ENCODE results near the gene VPS41.

VPS41 gene

GRCh38 chr7:38920731-38921130 lies 11.7 kb upstream of the VPS41 start:
- H3K9ac ChIP-seq (ENCODE audit: low read length), result no peak overlapping the region
- no peak overlapping the region for H3K18ac ChIP-seq (ENCODE audit: low read length)
- no peak overlapping the region for H3K56ac ChIP-seq (ENCODE audit: low read length)
- no peak overlapping the region for H2BK120ac ChIP-seq (ENCODE audit: low read depth, low read length)
- no peaks in the 10 kb centered on the region for H3K4me1 ChIP-seq (ENCODE audit: control insufficient read depth, low read depth, low read length)
- H3K4me3 ChIP-seq (ENCODE audit: low read length), result no peak overlapping the region
- H3K4me2 ChIP-seq (ENCODE audit: low read length), result no peak overlapping the region
- H3K23ac ChIP-seq (ENCODE audit: low read length), result no peak overlapping the region
- H4K8ac ChIP-seq (ENCODE audit: low read depth, low read length), result no peak overlapping the region
- H2BK5ac ChIP-seq (ENCODE audit: low read length), result no peak overlapping the region
- H3K27ac ChIP-seq (ENCODE audit: low read depth, low read length), result no peak overlapping the region
- no peaks in the 10 kb centered on the region for H3K27me3 ChIP-seq (ENCODE audit: insufficient read depth, low read length, poor library complexity)
- no peak overlapping the region for H4K5ac ChIP-seq (ENCODE audit: low read length)
- no peaks in the 10 kb centered on the region for H3K36me3 ChIP-seq (ENCODE audit: control insufficient read depth, insufficient read depth, low read length)
- no peaks in the 10 kb centered on the region for H3K79me2 ChIP-seq (ENCODE audit: control insufficient read depth, insufficient read depth, low read length)
- no peak overlapping the region for H2BK15ac ChIP-seq (replicated peaks; ENCODE audit: low read depth)
- no peak overlapping the region for H2AK5ac ChIP-seq (ENCODE audit: low read length)
- no peaks in the 10 kb centered on the region for H3K79me1 ChIP-seq (ENCODE audit: low read length)
- DNase-seq, result no peak
- no peak overlapping the region for H3K4ac ChIP-seq (ENCODE audit: low read depth, low read length)
- no CpG with 5 or more reads among the region's 3 CpGs for WGBS (ENCODE audit: extremely low coverage, insufficient coverage, low lambda C conversion rate)

DNA sequence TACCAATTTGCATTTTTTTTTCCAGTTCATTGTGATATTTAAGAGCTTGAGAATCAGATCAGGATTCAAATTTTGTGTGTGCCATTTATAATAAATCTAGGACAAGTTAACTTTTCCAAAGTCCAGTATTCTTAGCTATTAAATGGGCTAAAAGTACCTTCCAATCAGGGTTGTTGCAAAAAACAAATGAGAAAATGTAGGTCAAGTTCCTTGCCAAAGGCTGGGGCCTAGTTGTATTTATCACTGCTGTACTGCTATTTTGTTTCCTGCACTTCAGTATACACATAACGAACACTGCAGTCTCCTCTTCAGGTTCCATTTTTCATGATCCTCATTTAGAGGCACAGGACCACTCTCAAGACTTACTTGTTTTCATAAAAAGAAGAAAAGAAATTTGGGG lies 7.4 kb upstream of the VPS41 start:
- H4K8ac ChIP-seq (ENCODE audit: low read depth, low read length), result no peak overlapping the region
- WGBS (ENCODE audit: extremely low coverage, insufficient coverage, low lambda C conversion rate), result no CpG with 5 or more reads among the region's 1 CpG
- H3K4me2 ChIP-seq (ENCODE audit: low read length), result no peak overlapping the region
- no peak overlapping the region for H3K18ac ChIP-seq (ENCODE audit: low read length)
- no peak overlapping the region for H3K23ac ChIP-seq (ENCODE audit: low read length)
- no peak overlapping the region for H3K4ac ChIP-seq (ENCODE audit: low read depth, low read length)
- no peak overlapping the region for H4K5ac ChIP-seq (ENCODE audit: low read length)
- H3K56ac ChIP-seq (ENCODE audit: low read length), result no peak overlapping the region
- H3K79me2 ChIP-seq (ENCODE audit: control insufficient read depth, insufficient read depth, low read length), result no peaks in the 10 kb centered on the region
- H2BK15ac ChIP-seq (replicated peaks; ENCODE audit: low read depth), result no peak overlapping the region
- no peaks in the 10 kb centered on the region for H3K27me3 ChIP-seq (ENCODE audit: insufficient read depth, low read length, poor library complexity)
- H3K27ac ChIP-seq (ENCODE audit: low read depth, low read length), result no peak overlapping the region
- no peak overlapping the region for H3K9ac ChIP-seq (ENCODE audit: low read length)
- no peak overlapping the region for H2BK5ac ChIP-seq (ENCODE audit: low read length)
- H3K4me1 ChIP-seq (ENCODE audit: control insufficient read depth, low read depth, low read length), result no peaks in the 10 kb centered on the region
- no peak overlapping the region for H2AK5ac ChIP-seq (ENCODE audit: low read length)
- no peaks in the 10 kb centered on the region for H3K79me1 ChIP-seq (ENCODE audit: low read length)
- no peak for DNase-seq
- H2BK120ac ChIP-seq (ENCODE audit: low read depth, low read length), result no peak overlapping the region
- no peaks in the 10 kb centered on the region for H3K36me3 ChIP-seq (ENCODE audit: control insufficient read depth, insufficient read depth, low read length)
- no peak overlapping the region for H3K4me3 ChIP-seq (ENCODE audit: low read length)

DNA sequence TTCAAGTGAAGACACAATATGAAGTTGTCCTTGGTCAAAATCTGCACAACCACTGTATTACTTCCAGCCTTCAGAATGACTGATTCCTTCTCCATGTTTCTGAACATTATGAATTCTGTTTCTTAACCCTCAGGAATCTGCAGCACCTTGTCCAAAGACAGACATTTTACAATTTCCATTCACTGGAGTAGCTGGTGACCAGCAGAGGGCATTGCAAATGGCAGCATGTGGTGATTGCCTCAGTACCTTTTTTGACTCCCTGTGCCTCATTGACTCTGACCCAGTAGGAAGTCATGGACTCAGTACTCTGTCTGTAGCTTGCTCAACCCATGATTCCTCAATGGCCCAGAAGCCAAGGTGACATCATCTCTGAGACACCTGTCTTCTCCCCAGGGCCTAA lies 879 bp upstream of the VPS41 start:
- H3K56ac ChIP-seq (ENCODE audit: low read length), result no peak overlapping the region
- H3K4me2 ChIP-seq (ENCODE audit: low read length), result no peak overlapping the region
- no peak for DNase-seq

GRCh38 chr7:38907766-38908165 lies 1.2 kb downstream of the VPS41 start:
- H3K56ac ChIP-seq (ENCODE audit: low read length), result no peak overlapping the region
- H3K23ac ChIP-seq (ENCODE audit: low read length), result no peak overlapping the region
- no peak overlapping the region for H3K9ac ChIP-seq (ENCODE audit: low read length)
- no peaks in the 10 kb centered on the region for H3K36me3 ChIP-seq (ENCODE audit: control insufficient read depth, insufficient read depth, low read length)
- peaks cover 4% of the 10 kb centered on the region for H3K79me2 ChIP-seq (ENCODE audit: control insufficient read depth, insufficient read depth, low read length)
- no peaks in the 10 kb centered on the region for H3K27me3 ChIP-seq (ENCODE audit: insufficient read depth, low read length, poor library complexity)
- no peak overlapping the region for H2BK5ac ChIP-seq (ENCODE audit: low read length)
- no CpG with 5 or more reads among the region's 1 CpG for WGBS (ENCODE audit: extremely low coverage, insufficient coverage, low lambda C conversion rate)
- H4K8ac ChIP-seq (ENCODE audit: low read depth, low read length), result no peak overlapping the region
- no peak overlapping the region for H2AK5ac ChIP-seq (ENCODE audit: low read length)
- peaks cover 8% of the 10 kb centered on the region for H3K79me1 ChIP-seq (ENCODE audit: low read length)
- no peak overlapping the region for H2BK15ac ChIP-seq (replicated peaks; ENCODE audit: low read depth)
- H3K4ac ChIP-seq (ENCODE audit: low read depth, low read length), result no peak overlapping the region
- H3K27ac ChIP-seq (ENCODE audit: low read depth, low read length), result no peak overlapping the region
- DNase-seq, result no peak
- H3K18ac ChIP-seq (ENCODE audit: low read length), result no peak overlapping the region
- H3K4me2 ChIP-seq (ENCODE audit: low read length), result no peak overlapping the region
- H4K5ac ChIP-seq (ENCODE audit: low read length), result no peak overlapping the region
- H3K4me3 ChIP-seq (ENCODE audit: low read length), result no peak overlapping the region
- no peaks in the 10 kb centered on the region for H3K4me1 ChIP-seq (ENCODE audit: control insufficient read depth, low read depth, low read length)
- no peak overlapping the region for H2BK120ac ChIP-seq (ENCODE audit: low read depth, low read length)

More for the DNA sequence above, 879 bp upstream of the VPS41 start:
- Histone ChIP-seq H3K9ac (ENCODE audit: low read length) (no peak overlapping the region), H2BK5ac (ENCODE audit: low read length) (no peak overlapping the region), H4K8ac (ENCODE audit: low read depth, low read length) (no peak overlapping the region), H3K4me1 (ENCODE audit: control insufficient read depth, low read depth, low read length) (no peaks in the 10 kb centered on the region), H3K4ac (ENCODE audit: low read depth, low read length) (no peak overlapping the region), H2AK5ac (ENCODE audit: low read length) (no peak overlapping the region), H3K36me3 (ENCODE audit: control insufficient read depth, insufficient read depth, low read length) (no peaks in the 10 kb centered on the region), H3K23ac (ENCODE audit: low read length) (no peak overlapping the region), H4K5ac (ENCODE audit: low read length) (no peak overlapping the region), H3K79me2 (ENCODE audit: control insufficient read depth, insufficient read depth, low read length) (peaks cover 4% of the 10 kb centered on the region), H3K27me3 (ENCODE audit: insufficient read depth, low read length, poor library complexity) (no peaks in the 10 kb centered on the region), H2BK15ac (replicated peaks; ENCODE audit: low read depth) (no peak overlapping the region), H3K4me3 (ENCODE audit: low read length) (no peak overlapping the region), H3K27ac (ENCODE audit: low read depth, low read length) (no peak overlapping the region), H3K79me1 (ENCODE audit: low read length) (peaks cover 6% of the 10 kb centered on the region), H2BK120ac (ENCODE audit: low read depth, low read length) (no peak overlapping the region), H3K18ac (ENCODE audit: low read length) (no peak overlapping the region)

DNA sequence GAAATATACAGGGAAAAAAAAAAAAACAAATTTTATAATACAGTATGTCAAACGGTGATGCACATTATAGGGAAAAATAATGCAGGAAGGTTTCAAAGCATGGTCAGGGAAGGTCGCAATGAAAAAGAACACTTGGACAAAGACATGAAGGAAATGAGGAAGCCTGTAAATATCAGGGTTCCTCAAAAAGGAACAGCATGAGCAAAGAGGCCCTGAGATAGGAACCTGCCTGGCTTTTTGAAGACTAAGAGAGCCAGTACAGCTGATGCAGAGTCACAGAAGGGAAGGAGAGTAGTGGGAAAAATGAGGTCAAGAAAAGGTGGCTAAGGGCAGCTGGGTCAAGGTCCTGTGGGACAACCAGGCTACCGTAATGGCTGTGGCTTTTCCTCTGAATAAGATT lies 1.9 kb downstream of the VPS41 start:
- WGBS (ENCODE audit: extremely low coverage, insufficient coverage, low lambda C conversion rate), result no CpG with 5 or more reads among the region's 3 CpGs
- peaks cover 4% of the 10 kb centered on the region for H3K79me2 ChIP-seq (ENCODE audit: control insufficient read depth, insufficient read depth, low read length)
- peaks cover 8% of the 10 kb centered on the region for H3K79me1 ChIP-seq (ENCODE audit: low read length)
- no peak for DNase-seq
- no peak overlapping the region for H2AK5ac ChIP-seq (ENCODE audit: low read length)
- no peak overlapping the region for H3K18ac ChIP-seq (ENCODE audit: low read length)
- H3K4me1 ChIP-seq (ENCODE audit: control insufficient read depth, low read depth, low read length), result no peaks in the 10 kb centered on the region
- H3K9ac ChIP-seq (ENCODE audit: low read length), result no peak overlapping the region
- no peaks in the 10 kb centered on the region for H3K36me3 ChIP-seq (ENCODE audit: control insufficient read depth, insufficient read depth, low read length)
- no peak overlapping the region for H3K4me3 ChIP-seq (ENCODE audit: low read length)
- no peak overlapping the region for H3K23ac ChIP-seq (ENCODE audit: low read length)
- no peak overlapping the region for H3K4me2 ChIP-seq (ENCODE audit: low read length)
- H2BK15ac ChIP-seq (replicated peaks; ENCODE audit: low read depth), result no peak overlapping the region
- H2BK120ac ChIP-seq (ENCODE audit: low read depth, low read length), result no peak overlapping the region
- no peak overlapping the region for H3K4ac ChIP-seq (ENCODE audit: low read depth, low read length)
- no peak overlapping the region for H3K56ac ChIP-seq (ENCODE audit: low read length)
- no peaks in the 10 kb centered on the region for H3K27me3 ChIP-seq (ENCODE audit: insufficient read depth, low read length, poor library complexity)
- H4K8ac ChIP-seq (ENCODE audit: low read depth, low read length), result no peak overlapping the region
- H3K27ac ChIP-seq (ENCODE audit: low read depth, low read length), result no peak overlapping the region
- no peak overlapping the region for H2BK5ac ChIP-seq (ENCODE audit: low read length)
- no peak overlapping the region for H4K5ac ChIP-seq (ENCODE audit: low read length)

- Histone ChIP-seq H3K36me3 (ENCODE audit: control insufficient read depth, insufficient read depth, low read length) (no peaks in the 10 kb centered on the region), H3K27me3 (ENCODE audit: insufficient read depth, low read length, poor library complexity) (no peaks in the 10 kb centered on the region), H3K23ac (ENCODE audit: low read length) (no peak overlapping the region), H3K56ac (ENCODE audit: low read length) (no peak overlapping the region), H3K4me2 (ENCODE audit: low read length) (no peak overlapping the region), H4K8ac (ENCODE audit: low read depth, low read length) (no peak overlapping the region), H2BK15ac (replicated peaks; ENCODE audit: low read depth) (no peak overlapping the region), H3K18ac (ENCODE audit: low read length) (no peak overlapping the region), H2BK5ac (ENCODE audit: low read length) (no peak overlapping the region), H3K4me3 (ENCODE audit: low read length) (no peak overlapping the region), H3K4ac (ENCODE audit: low read depth, low read length) (no peak overlapping the region), H3K4me1 (ENCODE audit: control insufficient read depth, low read depth, low read length) (no peaks in the 10 kb centered on the region), H2AK5ac (ENCODE audit: low read length) (no peak overlapping the region), H2BK120ac (ENCODE audit: low read depth, low read length) (no peak overlapping the region), H3K27ac (ENCODE audit: low read depth, low read length) (no peak overlapping the region), H3K79me2 (ENCODE audit: control insufficient read depth, insufficient read depth, low read length) (peaks cover 4% of the 10 kb centered on the region), H3K9ac (ENCODE audit: low read length) (no peak overlapping the region), H3K79me1 (ENCODE audit: low read length) (peaks cover 8% of the 10 kb centered on the region), H4K5ac (ENCODE audit: low read length) (no peak overlapping the region)
- no CpG with 5 or more reads among the region's 3 CpGs for WGBS (ENCODE audit: extremely low coverage, insufficient coverage, low lambda C conversion rate)
- DNase-seq, result no peak
Measured at GRCh38 chr7:38905056-38905759, 3.8 kb downstream of the VPS41 start.

Measured in mesendoderm (in vitro differentiated cells).